HG03097 (cell line): ENCODE results near the gene ABCG1.

Experiments
- ATAC-seq: cut with Tn5 transposase; IDR thresholded peaks from one replicate; pipeline ENCODE4 v1.9.1; 2021; ENCODE audit not compliant: unreplicated experiment, low FRiP score

ABCG1 gene

DNA sequence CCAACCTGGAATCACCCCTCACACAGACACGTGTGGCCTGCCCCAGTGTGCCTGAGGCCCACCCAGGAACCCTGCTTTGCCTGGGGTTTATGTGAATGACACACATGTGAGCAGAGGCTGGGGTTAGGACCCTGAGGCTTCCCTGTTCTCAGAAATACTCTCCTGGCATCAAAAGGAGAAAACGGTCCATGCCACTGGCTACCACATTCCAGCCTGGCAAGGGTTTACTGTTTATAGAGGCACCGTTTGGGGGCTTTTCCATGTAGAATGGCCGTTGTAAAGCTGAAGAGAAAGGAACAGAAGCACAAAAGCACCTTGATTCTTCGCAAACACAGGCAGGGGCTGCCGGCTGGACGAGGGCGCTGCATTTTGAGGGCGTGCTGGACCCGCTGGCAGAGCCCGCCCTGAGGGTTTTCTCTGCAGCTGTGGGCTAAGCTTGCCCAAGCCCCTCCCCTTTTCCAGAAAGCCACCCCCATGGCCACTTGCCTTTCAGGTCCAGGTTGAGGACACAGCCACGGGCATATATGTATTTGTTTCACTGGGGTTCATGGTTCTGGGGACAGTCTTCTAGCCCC, 83.2 kb downstream of the ABCG1 start:
- no peak for ATAC-seq

DNA sequence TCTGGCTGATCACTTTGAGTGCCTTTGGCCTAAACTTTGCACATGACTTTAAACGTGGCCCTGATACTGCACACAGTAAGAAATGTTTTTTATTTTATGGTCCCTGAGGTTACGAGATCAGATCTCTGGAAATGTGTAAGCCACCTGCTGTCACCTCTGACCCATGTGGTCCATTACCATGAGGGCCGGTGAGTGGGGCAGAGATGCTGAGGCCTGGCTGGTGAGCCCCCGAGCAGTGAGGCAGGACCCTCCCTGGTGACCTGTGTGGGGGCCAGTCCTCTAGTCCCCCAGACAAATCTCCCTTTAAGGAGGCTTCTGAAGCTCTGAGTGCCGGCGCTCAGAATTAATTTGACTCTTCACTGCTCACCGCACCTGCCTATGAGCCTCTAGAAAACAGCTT, 83.9 kb downstream of the ABCG1 start:
- no peak for ATAC-seq

DNA sequence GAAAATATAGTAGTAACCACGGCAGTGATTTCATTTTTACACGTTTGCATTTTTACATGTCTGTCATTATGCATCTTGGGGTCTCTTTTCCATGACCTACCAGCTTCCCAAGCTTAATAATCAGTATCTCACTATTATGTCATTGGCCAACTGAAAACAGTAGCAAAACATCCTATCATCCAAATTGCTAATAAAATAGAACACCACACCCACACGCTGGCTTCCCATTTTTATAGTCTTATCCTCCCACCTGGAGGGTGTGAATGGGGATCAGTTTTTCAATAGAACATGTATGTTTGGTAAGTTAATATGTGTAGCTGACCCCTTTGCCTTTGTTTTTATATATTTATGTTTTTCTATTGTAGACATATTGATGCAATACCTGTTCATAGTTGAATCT, 84.5 kb downstream of the ABCG1 start:
- no peak for ATAC-seq

DNA sequence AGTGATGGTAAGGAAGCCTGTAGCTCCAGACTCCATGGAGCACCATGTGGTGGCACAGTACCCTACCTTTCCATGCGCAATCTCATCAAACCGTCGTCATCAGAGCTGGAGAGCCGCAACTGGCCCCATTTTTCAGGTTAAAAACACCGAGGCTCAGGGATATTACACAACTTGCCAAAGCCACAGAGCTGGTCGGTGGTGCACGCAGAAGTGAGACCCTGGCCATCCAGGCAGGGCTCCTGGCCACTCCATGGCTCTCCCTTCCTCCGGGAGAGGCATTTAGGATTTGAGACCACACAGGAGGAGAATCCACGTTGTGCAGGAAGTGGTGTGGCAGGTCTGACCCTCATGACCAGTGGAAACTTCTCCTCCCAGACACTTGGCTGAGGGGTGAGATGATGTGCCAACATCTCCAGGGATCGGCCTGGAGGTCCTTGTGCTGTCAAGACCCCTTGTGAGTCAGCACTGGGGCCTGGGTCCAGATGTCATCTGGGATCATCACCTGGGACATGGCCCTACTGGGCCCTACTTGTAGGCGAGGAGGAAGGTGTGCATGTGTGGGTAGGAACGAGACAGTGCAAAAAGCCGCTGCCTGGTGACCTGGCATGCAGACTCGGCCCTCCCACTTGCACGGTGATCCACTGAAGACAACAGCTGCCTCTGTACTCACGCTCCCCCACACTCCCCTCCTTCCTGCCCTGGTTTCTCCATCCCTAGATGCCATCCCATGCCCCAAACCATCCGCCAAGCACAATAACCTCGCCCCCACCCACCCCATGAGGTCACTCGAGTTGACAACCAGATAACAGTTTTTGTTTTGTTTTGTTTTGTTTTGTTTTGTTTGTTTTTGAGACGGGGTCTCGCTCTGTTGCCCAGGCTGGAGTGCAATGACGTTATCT, 85.9 kb downstream of the ABCG1 start:
- ATAC-seq, result no peak

DNA sequence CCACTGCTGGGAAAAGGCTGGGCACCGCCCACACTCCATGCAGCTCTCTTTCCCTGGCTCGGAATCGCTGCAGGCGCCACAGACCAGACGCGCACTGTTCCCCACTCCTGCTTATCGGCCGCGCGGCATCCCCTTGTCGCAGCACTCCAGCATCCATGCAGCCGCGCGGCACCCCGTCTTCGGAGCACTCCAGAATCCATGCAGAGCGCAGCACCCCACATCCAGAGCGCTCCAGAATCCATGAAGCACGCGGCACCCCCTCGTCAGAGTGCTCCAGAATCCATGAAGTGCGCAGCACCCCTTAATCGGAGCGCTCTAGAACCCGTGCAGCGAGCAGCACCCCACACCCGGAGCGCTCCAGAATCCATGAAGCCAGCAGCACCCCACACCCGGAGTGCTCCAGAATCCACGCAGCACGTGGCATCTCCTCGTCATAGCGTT, 86.8 kb downstream of the ABCG1 start:
- no peak for ATAC-seq

DNA sequence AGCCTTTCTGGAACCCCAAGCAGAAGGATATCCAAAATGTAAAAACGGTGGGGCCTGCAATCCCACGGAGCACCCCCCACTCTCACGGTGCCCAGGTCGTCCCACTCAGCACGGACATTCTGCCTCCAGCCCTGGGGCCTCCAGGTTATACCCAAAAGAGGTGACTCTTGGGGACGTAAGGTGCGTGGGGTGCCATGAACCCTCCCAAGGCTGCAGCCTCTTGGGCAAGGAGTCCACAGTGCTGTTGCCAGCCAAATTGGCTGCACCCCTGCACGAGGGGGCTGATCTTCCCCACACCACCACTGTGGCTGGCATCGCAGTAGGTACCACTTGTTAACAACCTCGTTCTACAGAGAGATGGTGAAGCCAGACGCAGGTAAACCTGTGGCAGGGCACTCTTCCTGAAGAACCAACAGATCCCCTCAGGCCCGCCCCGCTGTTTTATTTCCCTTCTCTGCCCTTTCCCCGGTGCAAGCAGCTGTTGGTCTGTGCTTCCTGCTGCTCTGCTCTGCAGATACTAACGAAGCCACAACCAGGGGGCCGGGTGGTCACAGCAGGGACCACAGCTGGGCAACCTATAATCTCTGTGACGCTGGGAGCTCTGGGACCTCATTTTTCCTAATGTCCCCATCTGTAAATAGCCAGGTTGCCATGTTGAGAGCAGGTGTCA, 87.6 kb downstream of the ABCG1 start:
- no peak for ATAC-seq

DNA sequence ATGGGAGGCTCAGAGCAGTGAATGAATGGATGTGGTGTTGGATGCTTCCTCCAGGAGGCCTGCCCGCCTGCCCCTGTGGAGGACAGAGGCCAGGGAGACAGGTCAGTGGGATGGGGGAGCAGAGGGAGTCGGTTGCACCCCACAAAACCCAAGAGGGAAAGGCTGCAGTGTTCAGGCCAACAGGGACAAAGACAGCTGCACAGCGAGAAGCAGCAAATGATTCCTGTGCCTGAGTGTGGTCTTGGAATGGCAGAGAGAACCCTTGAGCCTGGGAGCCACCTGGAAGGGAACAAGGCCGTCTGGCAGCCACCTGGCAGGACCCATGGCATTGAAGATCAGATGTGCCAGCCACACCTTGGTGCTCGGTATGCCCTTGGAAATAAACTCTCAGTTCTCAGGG, 88.2 kb downstream of the ABCG1 start:
- no peak for ATAC-seq

DNA sequence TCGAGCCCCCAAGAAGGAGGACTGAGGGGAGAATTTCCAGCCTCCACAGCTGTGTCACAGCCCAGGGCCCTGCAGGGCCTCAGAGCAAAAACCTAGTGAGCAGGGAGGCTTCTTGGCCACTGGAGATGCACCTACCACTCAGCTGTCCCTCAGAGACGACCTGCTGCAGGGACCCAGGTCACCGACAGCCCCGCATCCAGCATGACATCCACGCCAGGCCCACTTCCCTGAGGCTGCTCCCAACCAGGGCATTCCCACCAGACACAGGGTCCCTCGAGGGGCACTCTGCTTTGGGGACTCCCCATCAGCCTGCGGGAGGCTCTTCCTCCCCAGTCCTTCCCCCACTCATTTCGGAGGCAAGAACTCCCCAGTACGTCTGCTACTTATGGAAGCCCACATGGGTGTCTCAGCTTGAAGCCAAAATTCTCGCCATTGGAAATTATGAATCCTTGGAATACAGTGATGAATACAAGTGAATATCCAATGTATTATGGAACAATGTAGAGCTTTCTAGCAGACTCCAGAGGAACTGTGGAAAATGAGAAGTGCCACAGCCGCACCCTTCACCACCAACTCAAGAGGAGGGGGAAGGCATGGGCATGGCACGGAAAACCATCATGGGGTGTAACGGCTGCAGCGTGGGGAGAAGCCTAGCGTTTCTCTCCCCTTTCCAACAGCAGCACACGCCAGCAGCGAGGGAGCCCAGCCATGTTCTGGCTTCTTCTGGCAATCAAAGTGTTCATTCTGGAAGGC, 89.4 kb downstream of the ABCG1 start:
- no peak for ATAC-seq

DNA sequence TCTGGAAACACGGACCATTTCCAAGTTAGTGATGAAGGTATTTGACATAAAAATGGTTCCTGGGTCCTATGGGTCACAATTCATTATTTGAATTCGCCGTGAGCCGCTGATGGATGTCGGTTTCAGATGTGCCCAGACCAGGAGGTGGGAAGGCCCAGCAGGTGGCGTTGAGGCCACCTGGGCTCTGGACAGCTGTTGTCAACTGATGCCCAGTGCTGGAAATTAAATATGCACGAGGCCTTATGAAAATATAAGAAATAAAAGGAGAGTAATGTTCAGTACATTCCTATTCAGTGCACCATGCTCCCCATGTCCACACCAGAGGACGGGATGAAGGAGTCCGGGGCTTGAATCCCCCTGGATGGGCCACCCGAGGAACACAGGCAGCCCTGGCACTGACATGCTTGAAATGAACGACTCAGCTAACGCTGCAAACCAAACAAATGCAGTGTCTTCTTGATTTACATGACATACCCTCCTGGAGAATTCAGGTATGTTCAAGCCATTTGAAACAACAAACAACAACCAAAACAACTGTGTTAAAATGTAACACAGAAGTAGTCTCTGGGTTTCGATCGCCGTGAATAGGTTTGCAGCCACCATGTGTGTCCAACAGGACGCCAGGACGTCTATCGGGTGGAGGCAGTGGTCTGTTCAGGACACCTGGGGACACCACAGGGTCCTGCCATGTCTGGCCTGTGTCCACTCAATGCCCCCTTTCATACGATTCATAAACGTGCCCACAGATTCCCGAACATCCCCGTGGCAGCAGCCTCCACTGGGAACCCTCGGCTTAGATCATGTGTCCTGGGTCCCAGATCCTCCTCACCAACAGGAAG, 90.2 kb downstream of the ABCG1 start:
- no peak for ATAC-seq

DNA sequence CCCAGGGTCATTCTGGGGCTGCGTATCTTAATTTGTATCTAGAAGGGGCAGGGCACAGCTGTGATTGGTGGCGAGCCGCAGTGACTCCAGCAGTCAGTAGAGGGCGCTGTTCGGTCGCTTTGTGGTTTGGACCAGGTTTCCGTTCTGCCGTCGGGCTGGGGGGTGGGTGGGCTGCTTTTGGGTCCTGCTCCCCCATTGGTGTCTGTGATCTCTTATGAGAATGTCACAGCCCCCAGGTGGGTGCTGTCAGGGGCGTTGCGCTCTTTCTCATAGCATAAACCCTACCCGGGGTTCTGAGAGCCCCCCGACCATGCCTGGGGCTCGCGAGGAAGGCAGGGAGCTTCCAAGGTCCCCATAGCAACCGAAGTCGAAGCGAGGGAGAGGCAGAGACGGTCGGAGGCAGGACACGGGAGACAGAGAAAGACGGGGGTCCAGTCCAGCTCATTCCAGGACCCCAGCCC, 90.8 kb downstream of the ABCG1 start:
- no peak for ATAC-seq

DNA sequence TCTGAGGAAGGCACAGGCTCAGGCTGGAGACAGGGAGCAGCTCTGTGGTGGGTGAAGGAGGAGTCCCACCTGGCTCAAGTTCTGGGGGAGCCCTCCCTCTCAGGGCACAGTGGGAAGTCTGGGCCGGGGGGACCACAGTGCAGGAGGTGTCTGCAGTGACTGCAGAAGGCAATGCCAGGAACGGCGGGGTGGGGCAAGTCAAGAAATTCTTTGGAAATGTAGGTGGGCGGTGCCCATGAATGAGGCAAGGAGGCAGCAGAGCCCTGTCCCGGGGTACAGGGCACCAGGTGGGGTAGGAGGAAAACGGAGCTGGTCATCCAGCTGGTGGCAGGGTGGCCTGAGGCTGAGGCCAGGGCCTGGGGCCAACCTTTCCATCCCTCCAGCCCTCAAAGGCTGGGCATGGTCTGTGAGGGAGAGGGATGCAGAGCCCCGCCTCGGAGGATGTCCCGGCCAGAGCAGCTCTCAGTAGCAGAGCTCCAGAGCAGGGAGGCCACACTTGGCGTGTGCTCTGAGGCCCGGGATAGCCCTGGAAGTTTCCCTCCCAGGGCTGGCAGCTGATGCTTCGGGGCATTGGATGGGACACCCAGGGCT, 91.6 kb downstream of the ABCG1 start:
- ATAC-seq, result no peak

DNA sequence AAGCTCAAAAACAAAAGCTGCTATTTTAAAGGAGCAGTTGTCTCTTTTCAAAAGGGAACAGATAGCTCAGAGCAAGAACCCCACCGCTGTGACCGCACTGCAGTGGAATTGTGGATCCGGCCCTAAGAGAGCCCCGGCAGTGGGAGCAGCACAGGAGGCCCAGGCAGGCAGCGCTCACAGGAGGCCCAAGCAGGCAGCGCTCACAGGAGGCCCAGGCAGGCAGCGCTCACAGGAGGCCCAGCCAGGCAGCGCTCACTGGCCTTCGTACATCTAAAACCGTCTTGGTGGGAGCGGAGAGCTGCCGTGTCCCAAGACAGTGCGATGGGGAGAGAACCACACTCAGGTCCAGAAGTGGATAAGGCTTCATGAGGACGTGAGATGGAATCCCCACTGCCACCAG, 92.2 kb downstream of the ABCG1 start:
- no peak for ATAC-seq

DNA sequence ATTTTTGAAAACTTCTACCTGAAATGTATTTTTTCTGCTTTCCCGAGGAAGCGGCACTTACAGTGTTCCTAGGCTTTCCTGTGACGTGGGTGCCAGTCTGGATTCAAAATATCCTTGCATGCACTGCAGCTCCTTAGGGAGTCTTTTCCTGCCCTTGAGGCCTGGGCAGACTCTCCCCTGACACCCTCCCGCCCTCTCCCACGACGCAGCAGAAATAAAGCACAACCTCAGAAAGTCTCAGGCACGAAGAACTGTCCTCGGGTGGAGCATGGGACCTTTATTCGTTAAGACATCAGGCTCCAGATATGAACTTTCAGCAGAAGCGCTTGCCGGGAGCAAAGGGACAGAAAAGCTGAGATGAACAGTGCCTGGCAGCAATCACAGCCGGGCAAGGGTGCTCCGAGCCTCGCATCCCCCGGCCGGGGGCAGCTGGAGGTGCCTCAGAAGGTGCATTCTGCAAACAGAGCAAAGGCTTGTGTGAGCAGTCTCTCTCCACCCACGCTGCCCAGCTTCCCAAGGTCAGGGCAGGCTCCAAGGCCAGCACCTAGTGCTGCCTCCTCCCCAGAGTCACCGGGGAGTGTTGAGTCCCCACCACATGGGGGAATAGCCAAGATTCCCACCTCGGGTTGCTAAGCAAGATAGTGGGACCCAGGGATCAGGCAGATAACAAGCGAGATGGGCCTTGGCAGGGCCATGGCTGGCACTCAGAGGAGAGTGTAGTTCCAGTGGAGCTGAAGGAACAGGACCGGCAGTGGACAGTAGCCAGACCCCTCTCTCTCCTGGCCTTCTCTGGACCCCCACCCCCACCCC, 93.1 kb downstream of the ABCG1 start:
- ATAC-seq, result no peak

DNA sequence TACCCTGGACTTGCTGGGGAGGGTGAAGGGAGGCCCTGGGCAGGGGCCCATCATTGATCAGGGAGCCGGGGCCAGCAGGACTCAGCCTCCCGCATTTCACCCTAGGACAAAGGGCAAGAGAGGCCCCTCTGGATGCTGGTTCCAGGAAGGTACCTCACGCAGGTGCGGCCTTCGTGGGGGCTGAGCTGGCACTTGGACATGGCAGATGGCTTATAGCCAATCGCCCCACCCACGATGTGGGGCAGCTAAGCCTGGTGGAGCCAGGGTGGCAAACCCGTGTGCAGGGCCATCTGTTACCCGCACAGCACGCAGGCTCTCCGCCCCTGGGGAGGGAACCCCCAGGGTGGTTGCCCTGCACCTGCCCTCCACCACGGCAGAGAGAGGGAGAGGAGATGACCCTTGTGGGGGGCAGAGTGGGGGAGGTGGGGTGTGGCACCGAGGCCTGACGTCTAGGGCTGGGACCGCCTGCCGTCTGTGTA, 93.7 kb downstream of the ABCG1 start:
- no peak for ATAC-seq

DNA sequence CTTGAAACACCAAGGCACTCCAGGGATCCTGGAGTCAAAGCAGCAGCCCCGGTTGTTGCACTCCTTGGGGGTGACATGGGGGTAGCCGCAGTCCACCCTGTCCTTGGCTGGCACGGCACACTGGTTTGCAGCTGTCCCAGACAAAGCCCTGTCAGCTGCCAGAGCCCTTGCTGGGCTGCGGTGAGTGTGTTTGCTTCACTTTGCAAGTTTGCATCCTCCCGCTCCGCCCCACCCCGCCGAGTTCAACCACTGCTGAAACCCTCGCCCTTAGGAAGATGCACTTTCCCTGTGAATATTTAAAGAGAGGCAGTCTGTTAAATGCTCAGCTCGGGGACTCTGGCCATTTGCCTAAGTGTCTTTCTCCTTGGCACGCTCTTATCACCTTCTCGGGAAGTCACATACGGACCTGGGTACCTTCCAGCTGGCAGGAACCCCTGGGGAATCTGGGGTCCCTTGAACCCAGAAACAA, 94.6 kb downstream of the ABCG1 start:
- ATAC-seq, result no peak

DNA sequence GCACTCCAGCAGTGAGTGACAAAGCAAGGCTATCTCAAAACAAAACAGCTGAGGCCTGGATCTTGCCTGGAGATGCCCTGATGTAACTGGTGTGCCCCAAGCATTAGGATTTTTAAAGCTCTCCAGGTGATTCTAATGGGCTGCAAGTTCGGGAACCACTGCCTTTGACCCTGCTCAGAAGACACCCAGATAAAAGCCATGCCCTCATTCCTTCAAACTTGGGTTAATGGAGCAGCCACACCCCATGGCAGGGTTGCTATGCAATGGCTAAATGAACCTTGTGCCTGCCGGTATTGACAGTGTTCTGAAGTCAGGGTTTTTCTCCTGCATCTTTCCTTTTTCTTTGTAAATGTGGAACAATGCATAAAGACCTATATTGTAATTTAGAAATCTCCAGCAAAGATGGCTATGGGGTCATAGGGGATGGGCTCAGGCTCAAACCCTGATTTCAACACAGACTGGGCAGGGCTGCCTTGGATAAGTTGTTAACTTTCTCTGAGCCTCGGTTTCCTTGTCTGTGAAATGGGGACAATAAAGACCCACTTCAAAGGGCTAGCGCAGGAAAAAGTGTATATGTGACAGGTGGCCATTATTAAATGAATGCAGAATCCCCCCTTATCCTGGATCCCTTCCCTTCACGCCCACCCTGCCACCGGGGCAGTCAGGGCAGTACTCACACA, 95.8 kb downstream of the ABCG1 start:
- no peak for ATAC-seq

DNA sequence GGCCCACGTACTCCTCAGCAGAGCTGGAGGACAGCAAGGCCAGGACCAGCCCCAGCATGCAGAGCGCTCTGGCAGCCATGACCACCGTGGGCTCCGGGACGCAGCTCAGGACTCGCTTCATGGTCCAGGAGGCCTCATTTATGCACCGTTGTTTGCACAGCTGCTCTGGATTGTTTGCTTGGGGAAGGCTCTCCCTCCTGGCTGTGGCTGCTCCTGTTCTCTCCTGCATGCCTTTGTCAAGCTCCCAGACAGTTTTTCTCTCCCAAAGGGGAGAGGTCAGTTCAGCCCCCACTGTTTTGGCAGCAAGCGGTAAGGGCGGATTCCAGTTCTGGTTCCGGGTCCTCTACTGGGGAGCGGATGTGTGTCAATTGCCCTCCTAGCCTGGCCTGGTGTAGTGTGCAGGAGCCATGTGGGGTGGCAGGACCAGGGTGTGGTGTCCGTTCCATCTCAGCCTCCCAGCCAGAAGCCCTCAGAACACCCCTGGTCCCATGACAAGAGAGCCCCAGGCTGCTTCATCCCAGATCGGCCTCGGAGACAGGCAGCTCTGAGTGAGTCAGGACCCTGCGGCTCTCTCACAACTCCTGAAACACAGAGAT, 96.5 kb downstream of the ABCG1 start, which contains the start of gene TFF3:
TSS of gene TFF3 (minus strand) at position 114 of the 596 bp plus-strand sequence. CDS start at position 79, 35 bp downstream.
- ATAC-seq, result no peak
